Gastrocnemius medialis (tissue), 4 donors: Measurements from ENCODE around the gene PPP1CB. TPM values are rescaled to one million over a fixed set of nuclear protein-coding genes. Genes with fewer than 3 reads are reported as not detected.

ENCODE experiments used
- ATAC-seq, 2 donors: fragments of 150-250 bp; one replicate each; pipeline ENCODE4 v1.9.1; 2016
- DNase-seq, 2 donors: peaks; one replicate each; pipeline ENCODE4 v3.0.0-alpha.2; 2019
- H3K27ac ChIP-seq, 4 donors: fragments of 200-600 bp; sonication (generic); 1 replicate in 1 of 4; 2 replicates in 3 of 4; pipeline ENCODE4 v1.5.1; 2016 to 2018; ENCODE audit warnings: mild to moderate bottlenecking in 2 of 4, moderate library complexity in 1 of 4
- H3K27me3 ChIP-seq, 3 donors: fragments of 200-600 bp; sonication (generic) in 2 of 3; 1 replicate in 1 of 3; 2 replicates in 2 of 3; pipeline versions ENCODE4 v1.5.1 to v1.6.0; 2016 to 2019; ENCODE audit warnings: mild to moderate bottlenecking in 1 of 3, moderate library complexity in 1 of 3
- H3K36me3 ChIP-seq, 2 donors: fragments of 200-600 bp; sonication (generic) in 1 of 2; one replicate each; pipeline ENCODE4 v1.5.1; 2017 to 2018
- H3K4me1 ChIP-seq, 2 donors: fragments of 200-600 bp; sonication (generic) in 1 of 2; one replicate each; pipeline ENCODE4 v1.5.1; 2016 to 2017; ENCODE audit warnings: mild to moderate bottlenecking in 2 of 2
- H3K4me3 ChIP-seq, 4 donors: fragments of 200-600 bp; sonication (generic) in 3 of 4; 1 replicate in 1 of 4; 2 replicates in 3 of 4; pipeline ENCODE4 v1.5.1; 2016 to 2019; ENCODE audit warnings: mild to moderate bottlenecking in 2 of 4
- H3K9me3 ChIP-seq, 3 donors: fragments of 200-600 bp; sonication (generic) in 2 of 3; 1 replicate in 1 of 3; 2 replicates in 2 of 3; pipeline ENCODE4 v1.5.1; 2016 to 2019
- POLR2A ChIP-seq, 2 donors: fragments of 450-650 bp; IDR thresholded peaks; one replicate each; pipeline ENCODE4 v1.6.1; 2017; ENCODE audit warnings: antibody characterized with exemption in 2 of 2, mild to moderate bottlenecking in 2 of 2, moderate library complexity in 2 of 2
- in situ Hi-C, 4 donors: fragments of 200-750 bp; cut with MboI; loops; one replicate each; pipeline versions ENCODE4 v1.15.0 to v1.8.0; 2017; ENCODE audit warnings: low sequenced_read_pairs in 4 of 4
- intact Hi-C: fragments of 100-400 bp; cut with DNase I; formaldehyde crosslinking; loops from one replicate; pipeline ENCODE4 v1.15.1; 2023; ENCODE audit warnings: low total_unique reads
- total RNA-seq, 4 donors: library from RNA; depleted of rRNA; stranded (reverse); fragments of >200 nt; gene quantifications; one replicate each; pipeline versions ENCODE4 v1.1.0 to v1.2.3, GENCODE V29; 2016
- TF ChIP-seq, protein P1 (sequence below), 5 experiments: fragments of 450-650 bp in 3 of 5; fragments of 200-600 bp in 2 of 5; sonication (generic) in 2 of 5; IDR thresholded peaks in 4 of 5; conservative IDR thresholded peaks in 1 of 5; 1 replicate in 4 of 5; 2 replicates in 1 of 5; pipeline ENCODE4 v1.5.1; 2016 to 2019; ENCODE audit warnings: antibody characterized with exemption in 5 of 5, mild to moderate bottlenecking in 3 of 5, moderate library complexity in 3 of 5

The PPP1CB gene
- total RNA-seq, 4 donors from 2014 or later: 230 to 419 (median 317) TPM

DNA sequence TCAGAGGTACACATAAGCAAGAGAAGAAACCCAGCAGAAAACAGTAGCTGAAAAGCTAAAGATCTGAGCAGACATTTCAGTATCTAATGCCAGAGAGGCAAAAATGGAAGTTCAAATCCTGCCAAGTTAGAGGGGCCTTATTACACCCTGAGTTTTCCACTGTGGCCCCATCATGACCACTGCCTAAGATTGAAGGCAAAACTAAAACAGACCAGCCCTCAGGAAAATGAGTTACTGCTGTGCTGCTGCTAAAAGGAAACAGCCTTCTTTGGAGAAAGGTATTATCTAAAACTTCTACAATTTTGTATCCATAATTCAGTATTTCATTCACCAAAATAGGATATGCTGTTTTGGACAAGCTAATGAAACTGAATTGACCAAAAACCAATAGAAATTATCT, 16.8 kb downstream of the PPP1CB start:
- DNase-seq (no peak), ATAC-seq (no peak)
- TF ChIP-seq, protein P1, sequence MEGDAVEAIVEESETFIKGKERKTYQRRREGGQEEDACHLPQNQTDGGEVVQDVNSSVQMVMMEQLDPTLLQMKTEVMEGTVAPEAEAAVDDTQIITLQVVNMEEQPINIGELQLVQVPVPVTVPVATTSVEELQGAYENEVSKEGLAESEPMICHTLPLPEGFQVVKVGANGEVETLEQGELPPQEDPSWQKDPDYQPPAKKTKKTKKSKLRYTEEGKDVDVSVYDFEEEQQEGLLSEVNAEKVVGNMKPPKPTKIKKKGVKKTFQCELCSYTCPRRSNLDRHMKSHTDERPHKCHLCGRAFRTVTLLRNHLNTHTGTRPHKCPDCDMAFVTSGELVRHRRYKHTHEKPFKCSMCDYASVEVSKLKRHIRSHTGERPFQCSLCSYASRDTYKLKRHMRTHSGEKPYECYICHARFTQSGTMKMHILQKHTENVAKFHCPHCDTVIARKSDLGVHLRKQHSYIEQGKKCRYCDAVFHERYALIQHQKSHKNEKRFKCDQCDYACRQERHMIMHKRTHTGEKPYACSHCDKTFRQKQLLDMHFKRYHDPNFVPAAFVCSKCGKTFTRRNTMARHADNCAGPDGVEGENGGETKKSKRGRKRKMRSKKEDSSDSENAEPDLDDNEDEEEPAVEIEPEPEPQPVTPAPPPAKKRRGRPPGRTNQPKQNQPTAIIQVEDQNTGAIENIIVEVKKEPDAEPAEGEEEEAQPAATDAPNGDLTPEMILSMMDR (IDR thresholded peaks at IDR 0.05 in 4 of 5, conservative IDR thresholded peaks at IDR 0.05 in 1 of 5): no peak
- no peak for TF ChIP-seq POLR2A (IDR thresholded peaks at IDR 0.05)
- H3K9me3 ChIP-seq: no peaks in the 10 kb centered on the region
- in situ Hi-C loops: no loop called here
- H3K4me3 ChIP-seq: no peak overlapping the region
- intact Hi-C loops: no loop called here
- peaks cover 83 to 86% of the 10 kb centered on the region in 2 donors for H3K4me1 ChIP-seq
- no peaks in the 10 kb centered on the region for H3K36me3 ChIP-seq
- peak overlapping the region in 3 of 4 donors; percentile 15 to 75 (median 44) for H3K27ac ChIP-seq
- no peaks in the 10 kb centered on the region for H3K27me3 ChIP-seq

DNA sequence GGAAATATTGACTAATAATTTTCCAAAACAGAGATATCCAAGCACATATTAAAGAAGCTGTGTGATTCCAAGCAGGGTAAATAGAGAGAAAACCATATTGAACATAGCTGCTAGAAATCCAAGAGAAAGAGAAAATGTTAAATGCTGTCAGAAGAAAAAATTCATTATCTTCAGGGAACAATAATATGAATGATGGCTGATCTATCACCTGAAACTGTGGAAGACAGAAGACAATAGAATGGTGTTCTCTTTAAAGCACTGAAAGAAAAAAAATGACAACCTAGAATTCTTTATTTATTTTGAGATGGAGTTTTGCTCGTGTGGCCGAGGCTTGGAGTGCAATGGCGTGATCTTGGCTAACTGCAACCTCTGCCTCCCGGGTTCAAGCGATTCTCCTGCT, 17.3 kb downstream of the PPP1CB start:
- in situ Hi-C loops: no loop called here

DNA sequence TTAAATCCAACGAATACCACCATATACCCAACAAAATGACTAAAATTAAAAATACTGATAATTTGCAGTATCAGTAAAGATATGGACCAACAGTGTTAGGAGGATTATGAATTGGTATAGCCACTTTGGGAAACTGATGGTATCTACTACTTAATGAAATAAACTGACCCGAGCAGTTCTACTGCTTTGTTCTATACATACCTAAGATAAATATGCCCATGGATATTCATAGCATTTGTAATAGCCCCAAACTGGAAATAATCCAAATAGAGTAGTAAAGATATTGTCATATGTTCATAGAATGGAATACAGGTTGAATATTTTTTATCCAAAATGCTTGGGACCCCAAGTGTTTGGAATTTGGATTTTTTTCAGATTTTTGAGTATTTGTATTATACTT, 20.7 kb downstream of the PPP1CB start:
- TF ChIP-seq POLR2A (IDR thresholded peaks at IDR 0.05): no peak
- TF ChIP-seq, protein P1 (IDR thresholded peaks at IDR 0.05 in 4 of 5, conservative IDR thresholded peaks at IDR 0.05 in 1 of 5): no peak
- in situ Hi-C loops: no loop called here
- ATAC-seq (no peak), DNase-seq (no peak)
- Histone ChIP-seq H3K4me3 (no peak overlapping the region), H3K9me3 (no peaks in the 10 kb centered on the region), H3K36me3 (no peaks in the 10 kb centered on the region), H3K27me3 (no peaks in the 10 kb centered on the region), H3K27ac (peak overlapping the region in 3 of 4 donors; percentile 9 to 75 (median 74)), H3K4me1 (peaks cover 77 to 91% of the 10 kb centered on the region in 2 donors)
- intact Hi-C loops: no loop called here

More for the DNA sequence above, 17.3 kb downstream of the PPP1CB start:
- Histone ChIP-seq H3K4me1 (peaks cover 83 to 86% of the 10 kb centered on the region in 2 donors), H3K36me3 (no peaks in the 10 kb centered on the region), H3K4me3 (no peak overlapping the region), H3K27ac (peak overlapping the region in 3 of 4 donors; percentile 0 to 75 (median 58)), H3K27me3 (no peaks in the 10 kb centered on the region), H3K9me3 (no peaks in the 10 kb centered on the region)
- TF ChIP-seq, protein P1 (IDR thresholded peaks at IDR 0.05 in 4 of 5, conservative IDR thresholded peaks at IDR 0.05 in 1 of 5): no peak
- TF ChIP-seq POLR2A (IDR thresholded peaks at IDR 0.05): no peak
- no peak for ATAC-seq
- DNase-seq: no peak
- intact Hi-C loops: no loop called here

DNA sequence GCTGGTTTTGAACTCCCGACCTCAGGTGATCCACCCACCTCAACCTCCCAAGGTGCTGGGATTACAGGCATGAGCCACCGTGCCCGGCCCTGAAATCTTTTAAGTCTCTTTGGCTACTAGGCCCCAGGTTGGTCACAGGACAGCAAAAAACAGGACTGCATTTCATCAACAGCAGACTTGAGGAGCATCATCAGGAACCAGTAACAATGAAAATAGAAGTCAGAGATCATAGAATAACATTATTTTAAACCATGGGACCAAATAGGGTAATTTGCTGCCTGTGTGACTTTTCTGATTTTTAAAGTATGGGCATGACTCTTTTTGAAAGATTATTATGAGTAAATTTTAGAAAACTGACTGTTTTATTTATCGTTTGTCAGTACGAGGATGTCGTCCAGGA, 24.8 kb downstream of the PPP1CB start:
- in situ Hi-C loops: no loop called here
- H3K27ac ChIP-seq: peak overlapping the region; percentile 75 to 87 (median 82)

More for the DNA sequence above, 24.8 kb downstream of the PPP1CB start:
- Histone ChIP-seq H3K9me3 (no peaks in the 10 kb centered on the region), H3K27me3 (no peaks in the 10 kb centered on the region), H3K36me3 (peaks cover 0 to 28% of the 10 kb centered on the region in 2 donors), H3K4me1 (peaks cover 71 to 85% of the 10 kb centered on the region in 2 donors), H3K4me3 (no peak overlapping the region)
- intact Hi-C loops: no loop called here
- no peak for TF ChIP-seq POLR2A (IDR thresholded peaks at IDR 0.05)
- TF ChIP-seq, protein P1 (IDR thresholded peaks at IDR 0.05 in 4 of 5, conservative IDR thresholded peaks at IDR 0.05 in 1 of 5): no peak
- DNase-seq (no peak), ATAC-seq (no peak)
